Measurements from ENCODE around the gene BCL3.

Gene BCL3

DNA sequence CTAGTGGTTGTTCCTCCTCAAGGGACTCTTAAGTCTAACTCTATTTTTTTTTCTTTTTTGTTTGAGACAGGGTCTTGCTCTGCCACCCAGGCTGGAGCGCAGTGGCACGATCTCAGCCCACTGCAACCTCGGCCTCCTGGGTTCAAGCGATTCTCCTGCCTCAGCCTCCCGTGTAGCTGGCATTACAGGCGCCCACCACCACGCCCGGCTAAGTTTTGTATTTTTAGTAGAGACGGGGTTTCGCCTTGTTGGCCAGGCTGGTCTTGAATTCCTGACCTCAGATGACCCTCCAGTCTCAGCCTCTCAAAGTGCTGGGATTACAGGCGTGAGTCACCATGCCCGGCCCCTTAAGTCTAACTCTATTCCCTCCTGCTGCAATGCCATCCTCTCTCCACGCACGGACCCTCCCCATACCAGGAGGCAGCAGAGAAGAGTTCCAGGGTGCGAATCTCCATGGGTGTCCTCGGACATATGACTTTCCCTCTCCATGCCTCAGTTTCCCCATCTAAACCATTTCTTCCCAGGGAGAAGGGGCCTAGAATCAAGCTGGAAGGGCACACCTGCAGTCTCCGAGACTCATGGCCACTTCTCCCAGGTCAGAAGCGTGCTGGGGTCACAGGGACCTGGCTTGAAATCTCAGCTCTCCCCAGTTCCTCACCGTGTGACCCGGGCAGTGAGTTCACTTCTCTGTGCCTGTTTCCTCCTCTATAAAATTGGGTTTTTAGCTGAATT is 6.0 kb upstream of the BCL3 start:
- no peak for DNase-seq

DNA sequence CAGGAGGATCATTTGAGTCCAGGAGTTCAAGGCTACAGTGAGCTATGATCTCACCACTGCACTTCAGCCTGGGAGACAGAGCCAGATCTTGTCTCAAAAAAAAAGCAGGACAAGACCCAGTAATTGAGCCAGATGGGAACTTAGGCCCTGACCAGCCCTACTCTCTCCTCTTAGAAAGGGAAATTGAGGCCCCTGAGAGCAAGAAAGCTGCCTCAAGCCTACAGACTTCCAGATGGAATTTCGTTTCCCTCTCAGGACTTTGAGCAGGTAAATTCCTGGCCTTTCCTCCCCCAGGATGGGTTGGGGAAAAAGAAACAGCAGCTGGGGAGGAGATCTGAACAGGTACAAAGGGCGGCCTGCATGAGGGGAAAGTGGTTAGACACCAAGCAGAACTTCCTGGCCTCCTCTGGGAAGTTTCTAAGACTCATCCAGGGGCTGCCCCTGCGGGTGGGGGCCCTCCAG is 3.6 kb upstream of the BCL3 start:
- DNase-seq, result no peak

DNA sequence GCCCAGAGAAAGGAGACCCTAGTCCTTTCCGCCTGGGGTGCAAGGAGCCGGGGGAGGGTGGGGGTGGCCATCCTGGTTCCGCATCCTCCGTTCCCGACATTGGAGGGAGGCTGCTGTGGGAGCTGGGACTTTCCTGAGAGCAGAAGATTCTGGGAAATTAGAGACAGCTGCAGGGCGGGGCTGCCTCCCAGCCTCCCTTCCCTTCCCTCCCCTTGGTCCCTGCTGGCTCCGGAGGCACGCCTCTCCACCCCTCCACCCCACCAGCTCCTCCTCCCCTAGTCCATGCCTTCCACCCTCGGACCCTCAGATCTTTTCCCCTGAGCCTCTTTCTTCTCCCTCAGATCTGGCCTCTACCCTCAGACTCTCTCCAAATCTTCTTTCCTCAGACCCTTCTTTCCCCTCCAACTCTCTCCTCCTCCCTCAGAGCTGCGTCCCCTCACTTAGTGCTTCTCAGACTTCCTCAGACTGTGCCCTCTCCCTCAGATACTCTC is 3.1 kb upstream of the BCL3 start:
- no peak for DNase-seq

DNA sequence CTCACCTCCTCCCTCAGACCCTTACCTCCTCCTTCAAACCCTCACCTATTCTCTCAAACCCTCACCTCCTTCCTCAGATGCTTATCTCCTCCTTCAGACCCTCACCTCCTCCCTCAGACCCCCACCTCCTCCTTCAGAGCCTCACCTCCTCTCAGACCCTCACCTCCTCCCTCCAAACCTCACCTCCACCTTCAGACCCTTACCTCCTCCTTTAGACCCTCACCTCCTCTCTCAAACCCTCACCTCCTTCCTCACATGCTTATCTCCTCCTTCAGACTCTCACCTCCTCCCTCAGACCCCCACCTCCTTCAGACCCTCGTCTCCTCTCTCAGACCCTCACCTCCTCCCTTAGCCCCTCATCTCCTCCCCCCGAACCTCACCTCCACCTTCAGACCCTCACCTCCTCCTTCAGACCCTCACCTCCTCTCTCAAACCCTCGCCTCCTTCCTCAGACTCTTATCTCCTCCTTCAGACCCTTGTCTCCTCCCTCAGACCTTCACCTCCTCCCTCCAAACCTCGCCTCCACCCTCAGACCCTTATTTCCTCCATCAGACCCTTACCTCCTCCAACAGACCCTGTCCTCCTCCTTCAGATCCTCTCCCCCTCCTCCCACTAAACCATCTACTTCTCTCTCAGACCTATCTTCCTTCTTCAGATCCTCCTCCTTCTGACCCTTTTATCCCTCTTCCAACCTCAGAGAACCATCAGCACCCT is 2.5 kb upstream of the BCL3 start:
- no peak for DNase-seq

DNA sequence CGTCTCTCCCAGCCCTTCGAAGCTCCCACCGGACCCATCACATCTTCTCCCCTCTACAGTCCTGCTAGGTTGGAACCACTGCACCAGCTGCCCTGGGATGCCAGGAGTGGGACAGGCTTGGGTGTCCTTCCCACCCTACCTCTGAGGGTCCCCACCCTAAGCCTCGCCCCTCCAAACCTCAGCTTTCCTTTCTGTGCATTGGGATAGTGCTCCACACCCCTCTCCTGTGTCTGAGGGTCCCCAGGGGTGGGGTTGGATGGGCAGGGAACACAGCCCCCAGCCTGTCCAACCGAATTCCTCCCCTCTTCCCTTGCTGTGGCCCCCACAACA is 1.9 kb upstream of the BCL3 start:
- DNase-seq, result no peak

DNA sequence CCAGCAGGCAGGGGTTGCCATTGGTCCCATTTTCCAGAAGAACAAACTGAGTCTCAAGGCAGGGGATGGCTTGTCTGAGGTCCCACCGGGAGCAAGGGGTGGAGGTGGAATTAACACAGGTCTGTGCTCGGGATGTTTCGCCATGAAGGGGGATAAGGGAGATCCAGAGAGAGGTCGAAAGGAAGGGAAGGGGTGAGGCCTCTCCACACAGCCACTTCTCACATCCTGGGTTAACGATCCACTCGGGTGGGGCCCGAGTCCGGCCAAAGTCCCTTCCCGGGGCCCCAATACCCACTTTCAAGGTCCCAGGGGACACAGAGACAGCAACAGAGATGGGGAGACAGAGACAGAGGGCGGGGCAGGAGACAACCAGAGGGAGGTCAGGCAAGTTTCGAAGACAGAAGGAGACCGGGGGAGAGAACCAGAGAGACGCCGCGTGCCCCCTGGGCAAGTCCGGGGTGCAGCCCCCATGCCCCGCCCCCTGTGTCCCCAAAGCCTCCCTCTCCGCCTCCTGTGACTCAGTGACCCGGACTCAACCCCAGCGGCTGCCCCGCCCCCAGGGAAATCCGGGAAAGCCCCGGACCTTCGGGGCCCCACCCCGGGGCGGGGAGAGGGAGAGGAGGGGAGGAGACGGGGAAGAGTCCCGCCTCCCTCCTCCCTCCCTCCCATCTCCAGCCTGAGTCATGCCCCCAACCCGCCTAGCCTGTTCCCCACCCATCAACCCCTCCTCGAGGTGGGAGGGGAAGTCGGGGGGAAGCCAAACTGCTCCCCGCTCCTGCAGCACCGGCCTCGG is 1.4 kb upstream of the BCL3 start:
- peak; percentile 83 for DNase-seq

DNA sequence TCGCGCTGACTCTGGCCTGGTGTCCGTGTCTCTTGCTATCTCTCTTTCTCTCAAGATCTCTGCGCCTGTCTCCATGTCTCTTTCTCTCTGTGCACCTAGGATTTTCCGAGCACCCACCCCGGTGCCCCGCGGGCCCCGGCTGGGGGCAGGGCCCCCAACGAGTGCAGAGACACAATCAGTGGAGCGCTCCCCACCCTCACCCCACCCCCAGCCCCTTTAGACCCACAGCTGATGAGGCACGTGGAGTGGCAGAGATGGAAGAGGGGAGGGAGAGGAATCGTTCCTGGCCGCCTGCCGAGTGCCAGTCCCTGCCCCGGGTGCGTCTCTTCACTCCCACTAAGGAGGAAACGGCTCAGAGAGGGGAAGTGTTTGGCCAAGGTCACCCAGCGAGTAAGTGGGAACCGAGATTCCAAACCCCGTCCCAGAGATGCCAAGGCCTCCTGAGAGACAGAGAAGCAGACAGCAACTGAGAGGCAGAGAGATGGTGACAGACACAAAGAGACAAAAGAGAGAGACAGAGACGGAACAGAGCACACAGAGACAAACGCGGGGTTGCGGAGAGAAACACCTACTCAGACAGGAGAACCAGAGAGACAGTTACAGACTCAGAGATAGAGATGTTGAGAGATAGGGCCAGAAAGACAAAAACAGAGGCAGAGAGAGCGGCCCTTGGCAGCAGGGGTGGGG is 626 bp upstream of the BCL3 start:
- no peak for DNase-seq

DNA sequence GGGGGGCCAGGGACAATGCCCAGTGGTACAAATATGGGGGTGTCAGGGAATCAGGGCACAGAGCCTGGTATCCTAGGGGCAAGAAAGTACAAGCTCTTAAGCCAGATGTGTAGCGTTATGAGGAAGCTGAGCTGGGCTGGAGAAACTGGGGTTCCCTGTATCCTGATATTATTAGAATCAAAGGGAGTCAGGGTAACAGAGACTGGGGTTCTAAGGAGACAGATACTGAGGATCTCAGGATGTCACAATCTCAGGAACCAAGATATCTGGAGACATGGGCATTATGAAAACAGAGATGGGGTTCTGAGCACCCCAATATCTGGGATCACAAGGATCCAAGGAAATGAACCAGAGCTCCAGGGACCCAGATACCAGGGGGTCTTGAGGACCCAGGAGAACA is 784 bp downstream of the BCL3 start:
- DNase-seq, result no peak

DNA sequence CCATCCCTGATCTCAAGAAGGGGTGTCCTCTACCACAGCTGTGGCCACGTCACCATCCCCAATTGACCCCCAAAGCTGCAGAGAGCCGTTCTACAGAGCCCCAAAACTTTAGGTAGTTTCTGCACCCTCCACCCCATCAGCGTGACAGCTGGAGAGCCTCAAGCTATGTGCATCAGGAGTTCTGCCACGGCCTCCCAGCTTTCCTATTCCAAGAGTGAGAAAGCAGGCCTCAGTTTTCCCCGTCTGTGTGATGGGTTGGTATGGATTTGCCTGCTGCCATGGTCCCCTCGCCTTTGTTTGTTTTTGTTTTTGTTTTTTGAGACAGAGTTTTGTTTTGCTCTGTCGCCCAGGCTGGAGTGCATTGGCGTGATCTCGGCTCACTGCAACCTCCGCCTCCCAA is 1.5 kb downstream of the BCL3 start:
- DNase-seq, result no peak

DNA sequence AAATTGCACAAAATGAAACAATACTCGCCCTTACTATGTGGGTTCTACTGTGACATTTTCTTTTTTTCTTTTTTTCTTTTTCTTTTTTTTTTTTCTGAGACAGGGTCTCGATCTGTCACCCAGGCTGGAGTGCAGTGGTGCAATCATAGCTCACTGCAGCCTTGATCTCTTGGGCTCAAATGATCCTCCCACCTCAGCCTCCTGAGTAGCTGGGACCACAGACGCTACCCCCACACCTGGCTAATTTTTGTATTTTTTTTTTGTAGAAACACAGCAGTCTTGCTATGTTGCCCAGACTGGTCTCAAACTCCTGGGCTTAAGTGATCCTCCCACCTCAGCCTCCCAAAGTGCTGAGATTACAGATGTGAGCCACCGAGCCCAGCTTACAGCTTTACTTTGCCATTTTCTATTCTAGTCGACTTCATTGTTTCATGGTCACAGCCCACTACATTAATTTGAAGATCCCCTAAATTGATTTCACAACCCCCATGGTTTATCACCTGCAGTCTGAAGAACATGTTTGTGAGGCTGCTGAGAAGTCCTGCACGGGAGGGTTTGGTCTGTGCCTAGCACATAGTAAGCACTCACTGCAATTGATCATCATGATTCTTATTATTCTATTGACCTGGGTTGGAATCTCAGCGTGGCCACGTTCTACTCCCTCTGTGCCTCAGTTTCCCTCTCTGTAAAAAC is 3.8 kb downstream of the BCL3 start:
- no peak for DNase-seq

DNA sequence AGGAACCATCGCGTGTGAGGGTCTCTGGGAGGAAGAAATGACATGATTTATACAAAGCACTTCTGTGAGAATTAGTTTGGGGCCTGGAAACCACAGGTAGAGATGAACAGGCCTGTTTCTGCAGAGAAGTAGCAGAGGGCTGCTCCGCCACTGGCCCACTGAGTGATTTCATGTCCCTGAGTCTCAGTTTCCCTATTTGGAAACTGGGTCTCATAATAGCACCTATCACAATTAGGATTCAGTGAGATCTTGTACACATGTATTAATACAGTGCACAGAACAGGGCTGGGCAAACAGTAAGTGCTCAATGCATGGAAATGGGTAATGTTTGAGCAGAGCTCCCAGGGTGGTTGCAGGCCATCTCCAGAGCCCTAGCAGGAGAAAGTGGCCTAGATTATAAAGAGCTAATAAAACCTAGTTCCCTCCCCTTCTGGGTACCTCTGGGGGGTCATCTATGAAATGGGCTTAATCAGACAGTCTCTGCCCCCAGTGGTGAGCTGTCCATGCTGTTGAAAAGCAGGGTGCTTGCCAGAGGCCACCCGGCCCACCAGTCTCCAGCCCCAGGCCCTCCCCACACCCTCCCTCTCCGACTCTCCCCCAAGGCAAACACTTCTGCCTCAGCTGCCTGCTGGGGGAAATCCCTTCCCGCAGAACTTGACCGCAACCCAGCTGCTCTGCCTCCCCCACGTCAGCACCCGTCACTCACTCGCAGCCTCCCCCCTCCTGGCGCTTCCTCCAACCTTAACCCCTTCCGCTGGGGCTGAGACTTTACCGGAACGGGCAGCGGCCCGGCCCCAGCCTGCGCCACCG is 4.5 kb downstream of the BCL3 start:
- DNase-seq, result peak; percentile 63

DNA sequence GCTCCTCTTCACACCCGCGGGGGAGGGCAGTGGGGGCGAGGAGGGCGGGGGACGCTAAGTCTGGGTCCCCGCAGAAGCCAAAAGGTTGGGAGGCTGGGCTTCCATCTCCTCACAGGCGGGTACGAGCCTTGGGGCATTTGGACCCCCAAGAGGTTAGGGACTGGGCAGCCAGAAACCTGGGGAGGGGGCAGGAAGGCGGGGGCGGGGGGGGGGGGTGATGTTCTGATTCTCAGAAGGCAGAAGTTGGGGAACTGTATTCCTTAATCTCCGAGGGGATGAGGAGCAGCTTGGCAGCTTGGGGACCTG is 5.1 kb downstream of the BCL3 start:
- no peak for DNase-seq

DNA sequence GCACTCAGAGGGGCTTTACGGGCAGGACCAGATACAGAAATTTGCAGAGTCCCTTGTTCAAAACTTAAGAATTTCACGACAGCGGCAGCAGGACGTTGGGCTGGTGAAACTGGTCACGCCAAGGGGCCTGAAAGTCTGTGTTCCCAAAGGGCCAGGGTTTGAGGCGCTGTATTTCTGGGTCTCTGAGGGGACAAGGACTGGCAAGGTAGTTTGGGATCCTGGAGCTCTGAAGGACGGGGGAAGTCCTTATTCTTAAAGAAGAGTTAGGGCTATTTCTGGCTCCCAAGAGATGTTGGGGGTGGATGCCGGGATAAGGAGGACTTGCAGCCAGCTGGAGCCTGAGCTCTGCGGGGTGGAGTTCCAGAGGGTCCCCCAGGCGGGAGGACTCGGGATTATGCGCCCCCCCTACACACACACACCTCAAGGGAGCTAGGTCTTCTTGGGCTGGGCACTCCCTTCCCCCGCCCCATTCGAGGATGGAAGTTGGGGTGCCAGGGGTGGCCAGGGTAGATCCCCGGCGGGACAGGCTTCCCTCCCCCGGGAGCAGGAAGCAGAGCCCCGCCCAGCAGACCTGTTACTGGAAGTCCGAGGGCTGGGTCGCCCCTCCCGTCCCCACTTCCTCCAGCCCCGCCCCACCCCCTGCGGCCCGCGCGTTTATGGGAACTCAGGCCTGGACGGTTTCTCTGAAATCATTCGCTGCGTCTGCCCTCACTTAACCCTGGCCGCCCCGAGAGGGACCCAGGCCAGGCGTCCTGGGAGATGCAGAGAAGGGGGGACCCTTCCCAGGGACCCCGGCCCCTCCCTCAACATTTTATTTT is 5.6 kb downstream of the BCL3 start:
- no peak for DNase-seq

DNA sequence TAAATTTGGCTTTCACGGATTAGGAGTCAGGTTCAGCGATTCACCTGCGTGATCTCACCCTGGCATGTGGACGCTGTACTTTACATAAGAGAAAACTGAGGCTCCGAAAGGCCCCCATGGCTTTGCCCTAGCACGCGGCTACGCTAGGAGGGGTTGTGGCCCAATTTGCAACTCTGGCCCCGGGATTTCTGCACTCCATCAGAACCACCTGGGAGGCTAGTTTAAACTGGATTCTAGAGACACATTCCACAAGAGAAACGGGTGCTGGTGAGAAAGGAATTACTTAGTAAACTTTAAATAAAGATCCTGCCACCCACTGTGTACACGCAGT is 6.2 kb downstream of the BCL3 start:
- no peak for DNase-seq

DNA sequence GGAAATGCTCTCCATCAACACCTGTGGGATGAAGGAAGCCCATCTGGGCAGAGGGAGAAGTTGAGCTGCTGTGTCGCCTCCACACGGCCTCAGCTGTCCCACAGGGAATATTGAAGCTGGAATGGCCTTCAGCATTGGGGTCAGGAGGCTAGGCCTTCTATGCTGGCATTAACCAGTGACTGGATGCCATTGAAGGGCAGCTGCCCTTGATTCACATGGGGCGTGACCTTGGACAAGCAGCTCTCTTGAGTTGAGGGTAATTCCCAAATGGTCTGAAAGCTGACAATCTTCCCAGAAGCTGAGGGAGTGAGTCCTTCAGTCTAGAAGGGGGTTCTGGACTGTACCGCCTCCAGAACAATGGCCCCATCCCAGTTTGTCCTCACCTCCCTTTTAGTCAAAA is 6.7 kb downstream of the BCL3 start:
- DNase-seq, result no peak

DNA sequence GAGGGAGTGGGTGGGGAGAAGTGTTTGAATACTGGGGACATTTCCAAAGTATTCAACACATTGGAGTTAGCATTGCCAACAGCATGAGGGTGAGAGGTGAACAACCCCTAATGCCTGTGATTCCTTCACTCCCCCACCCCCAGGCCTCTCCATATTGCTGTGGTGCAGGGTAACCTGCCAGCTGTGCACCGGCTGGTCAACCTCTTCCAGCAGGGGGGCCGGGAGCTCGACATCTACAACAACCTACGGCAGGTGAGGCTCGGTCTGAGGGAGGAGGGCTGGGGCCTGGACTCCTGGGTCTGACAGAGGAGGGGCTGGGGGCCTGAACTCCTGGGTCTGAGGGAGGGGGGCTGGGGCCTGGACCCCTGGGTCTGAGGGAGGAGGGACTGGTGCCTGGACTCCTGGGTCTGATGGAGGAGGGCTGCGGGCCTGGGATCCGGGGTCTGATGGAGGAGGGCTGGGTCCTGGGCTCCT is 7.6 kb downstream of the BCL3 start:
- DNase-seq, result no peak

DNA sequence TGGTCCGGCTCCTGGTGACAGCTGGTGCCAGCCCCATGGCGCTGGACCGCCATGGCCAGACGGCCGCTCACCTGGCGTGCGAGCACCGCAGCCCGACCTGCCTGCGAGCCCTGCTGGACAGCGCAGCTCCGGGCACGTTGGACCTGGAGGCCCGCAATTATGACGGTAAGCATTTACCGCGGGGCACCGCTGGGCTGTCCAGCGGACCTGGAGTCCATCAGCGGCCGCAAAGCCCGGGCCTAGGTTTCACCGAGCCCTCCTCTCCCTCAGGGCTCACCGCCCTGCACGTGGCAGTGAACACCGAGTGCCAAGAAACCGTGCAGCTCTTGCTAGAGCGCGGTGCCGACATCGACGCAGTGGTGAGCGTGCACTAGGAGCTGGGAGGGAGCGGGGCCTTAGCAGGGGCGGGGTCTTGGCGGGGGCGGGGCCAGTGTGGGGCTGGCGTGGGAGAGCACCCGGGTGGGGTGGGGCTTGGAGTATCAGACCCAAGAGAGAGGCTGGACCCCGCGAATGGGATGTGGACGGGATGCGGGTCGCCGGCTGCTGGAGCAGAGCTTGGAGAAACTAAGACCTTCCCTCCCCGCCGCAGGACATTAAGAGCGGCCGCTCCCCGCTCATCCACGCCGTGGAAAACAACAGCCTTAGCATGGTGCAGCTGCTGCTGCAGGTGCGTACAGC is 8.7 kb downstream of the BCL3 start:
- DNase-seq, result no peak

DNA sequence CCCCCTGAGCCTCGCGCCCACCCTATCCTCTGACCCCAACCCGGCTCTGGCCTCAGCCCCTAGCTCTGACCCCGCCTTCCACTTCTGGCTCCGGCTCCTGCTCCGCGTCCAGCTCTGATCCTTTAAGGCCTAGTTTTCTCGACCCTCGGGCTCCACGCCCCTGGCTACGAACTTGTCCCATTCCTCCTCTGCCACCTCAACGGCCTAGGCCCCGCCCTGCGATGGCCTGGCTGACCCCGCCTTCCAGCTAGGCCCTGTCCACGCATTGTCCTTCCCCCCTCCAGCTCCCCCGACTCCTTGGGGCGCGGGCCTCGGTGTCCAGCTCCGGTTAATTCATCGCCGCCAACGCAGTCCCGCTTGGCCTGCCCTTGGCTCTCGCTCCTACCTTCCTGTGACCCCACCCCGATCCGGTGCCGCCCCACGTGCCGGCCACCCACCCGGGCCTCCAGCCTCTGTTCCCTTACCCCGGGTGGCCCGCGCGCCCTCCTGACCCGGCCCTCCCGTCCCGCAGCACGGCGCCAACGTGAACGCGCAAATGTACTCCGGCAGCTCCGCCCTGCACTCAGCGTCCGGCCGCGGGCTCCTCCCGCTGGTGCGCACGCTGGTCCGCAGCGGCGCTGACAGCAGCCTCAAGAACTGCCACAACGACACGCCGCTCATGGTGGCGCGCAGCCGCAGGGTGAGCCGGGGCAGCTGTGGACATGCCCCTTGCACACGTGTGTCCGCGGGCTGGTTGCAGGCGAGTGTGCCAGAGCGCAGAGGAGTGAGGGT is 9.4 kb downstream of the BCL3 start:
- no peak for DNase-seq

DNA sequence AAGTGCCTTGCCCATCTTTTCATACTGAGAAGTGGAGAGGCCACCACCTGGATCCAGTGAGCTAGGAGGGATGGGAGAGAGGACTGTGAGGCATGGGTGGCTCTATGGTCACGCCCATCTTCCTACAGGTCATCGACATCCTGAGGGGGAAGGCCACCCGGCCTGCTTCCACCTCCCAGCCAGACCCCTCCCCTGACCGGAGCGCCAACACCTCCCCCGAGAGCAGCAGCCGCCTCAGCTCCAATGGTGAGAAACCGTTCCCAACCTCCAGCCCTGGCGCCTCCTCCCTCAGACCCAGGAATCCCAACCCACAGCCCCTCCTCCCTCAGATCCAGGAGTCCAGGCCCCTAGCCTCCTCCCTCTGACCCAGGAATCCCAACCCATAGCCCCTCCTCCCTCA is 10.1 kb downstream of the BCL3 start:
- DNase-seq, result no peak
